OCI-LY7 (cell line): Measurements from ENCODE around the gene FGF3. TPM values are rescaled to one million over a fixed set of nuclear protein-coding genes. Genes with fewer than 3 reads are reported as not detected.

ENCODE experiments used
- BruUV-seq: library from RNA; stranded (reverse); fragments of 400-500 nt; replicated peaks from 2 replicates; lab custom pipeline; 2021; lab: Mats Ljungman, UMichigan
- CTCF ChIA-PET: fragments of 300-600 bp; sonication (Branson Sonifier 250); formaldehyde crosslinking; loops from one replicate; lab custom pipeline; 2022; ENCODE audit warnings: antibody characterized with exemption; ENCODE audit not compliant: unreplicated experiment; lab: Charles Lee
- POLR2A ChIA-PET: fragments of 300-600 bp; sonication (Branson Sonifier 250); formaldehyde crosslinking; loops from one replicate; lab custom pipeline; 2022; ENCODE audit warnings: antibody characterized with exemption; lab: Charles Lee
- DNase-seq: peaks from one replicate; pipeline ENCODE4 v3.0.0-alpha.2; 2015; ENCODE audit warnings: low spot score
- H2AFZ ChIP-seq: fragments of 200-600 bp; sonication (generic), shearing (Covaris generic); 2 replicates; pipeline ENCODE4 v1.6.1; 2014; ENCODE audit warnings: mild to moderate bottlenecking, antibody characterized with exemption, low read length, moderate library complexity
- H3K27ac ChIP-seq: fragments of 200-600 bp; sonication (generic); 2 replicates; pipeline ENCODE4 v1.5.1; 2014; ENCODE audit warnings: mixed run types, low read depth, mild to moderate bottlenecking, moderate library complexity, low read length, inconsistent platforms; ENCODE audit not compliant: poor library complexity, severe bottlenecking
- H3K36me3 ChIP-seq: fragments of 200-600 bp; sonication (generic); 2 replicates; pipeline ENCODE4 v1.6.1; 2014; ENCODE audit warnings: mild to moderate bottlenecking, antibody characterized with exemption, low read length, moderate library complexity, mixed read lengths; ENCODE audit not compliant: insufficient read depth
- H3K4me1 ChIP-seq: fragments of 200-600 bp; sonication (generic); 2 replicates; pipeline ENCODE4 v1.5.1; 2014; ENCODE audit warnings: mild to moderate bottlenecking, low read length; ENCODE audit not compliant: insufficient read depth, poor library complexity, severe bottlenecking
- H3K4me2 ChIP-seq: fragments of 200-600 bp; sonication (generic); 2 replicates; pipeline ENCODE4 v1.6.1; 2014; ENCODE audit warnings: mild to moderate bottlenecking, low read length
- H3K4me3 ChIP-seq: fragments of 200-600 bp; sonication (generic); 2 replicates; pipeline ENCODE4 v1.5.1; 2014; ENCODE audit warnings: mild to moderate bottlenecking, low read depth, low read length; ENCODE audit not compliant: poor library complexity, severe bottlenecking
- H3K79me2 ChIP-seq: fragments of 200-600 bp; sonication (generic); 2 replicates; pipeline ENCODE4 v1.6.1; 2016; ENCODE audit warnings: low read depth, mild to moderate bottlenecking, low read length, moderate library complexity, mixed read lengths; ENCODE audit not compliant: insufficient read depth
- H3K9me2 ChIP-seq: fragments of 200-600 bp; sonication (generic); 2 replicates; pipeline ENCODE4 v1.6.1; 2016; ENCODE audit warnings: mild to moderate bottlenecking, low read length, mixed read lengths; ENCODE audit not compliant: insufficient read depth
- H3K9me3 ChIP-seq: fragments of 200-600 bp; sonication (generic); 2 replicates; pipeline ENCODE4 v1.6.1; 2014; ENCODE audit warnings: mild to moderate bottlenecking, mixed run types, low read length, mixed read lengths
- H4K20me1 ChIP-seq: fragments of 200-600 bp; sonication (generic); 2 replicates; pipeline ENCODE4 v1.6.1; 2014; ENCODE audit warnings: mild to moderate bottlenecking, antibody characterized with exemption, low read length, moderate library complexity, mixed read lengths; ENCODE audit not compliant: insufficient read depth
- EZH2phosphoT487 ChIP-seq: fragments of 200-600 bp; sonication (generic); IDR thresholded peaks from 2 replicates; pipeline ENCODE4 v1.6.1; 2018; ENCODE audit warnings: low read depth, borderline replicate concordance, mild to moderate bottlenecking, mixed run types, antibody characterized with exemption, low read length, moderate library complexity, mixed read lengths
- intact Hi-C: fragments of 100-400 bp; cut with micrococcal nuclease; formaldehyde crosslinking; loops from one replicate; pipeline ENCODE4 v1.10.0; 2022; ENCODE audit not compliant: unreplicated experiment
- total RNA-seq, 2 experiments: library from RNA; depleted of rRNA in 1 of 2; stranded (reverse); fragments of >200 nt in 1 of 2; shearing (Covaris generic) in 1 of 2; gene quantifications; 2 replicates each; pipeline ENCODE4 v1.2.3, GENCODE V29; 2014 to 2022
- TF ChIP-seq, protein P1 (sequence below): fragments of 200-600 bp; sonication (generic); conservative IDR thresholded peaks from 2 replicates; pipeline ENCODE4 v1.5.1; 2014; ENCODE audit warnings: mild to moderate bottlenecking, antibody characterized with exemption, low read length, moderate library complexity, mixed read lengths

The FGF3 gene
- total RNA-seq, 2 experiments from 2014 or later = not detected

DNA sequence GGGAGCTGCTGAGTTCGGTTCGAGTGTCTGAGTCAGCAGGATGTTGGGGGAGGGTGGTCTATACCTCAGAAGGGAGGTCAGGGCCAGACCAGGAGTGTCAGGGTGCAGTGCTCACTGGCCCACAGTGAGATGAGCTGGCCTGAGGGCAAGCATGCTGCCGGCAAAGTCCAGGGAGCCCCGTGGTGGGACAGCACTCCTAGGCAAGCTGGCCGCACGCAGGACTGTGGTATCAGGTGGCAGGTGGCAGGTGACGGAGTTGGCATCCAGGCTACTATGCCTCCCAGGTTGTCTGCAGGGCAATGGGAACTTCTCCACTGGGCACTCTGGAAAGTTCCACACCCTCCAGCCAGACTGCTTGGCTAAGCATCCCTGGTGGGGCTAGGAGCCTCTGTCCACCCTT lies 4.8 kb downstream of the FGF3 start:
- Histone ChIP-seq H3K79me2 (no peaks in the 10 kb centered on the region), H3K27ac (no peak overlapping the region), H4K20me1 (no peaks in the 10 kb centered on the region), H3K9me3 (no peaks in the 10 kb centered on the region), H3K36me3 (no peaks in the 10 kb centered on the region), H3K4me1 (no peaks in the 10 kb centered on the region), H3K4me2 (no peak overlapping the region), H2AFZ (no peak overlapping the region), H3K9me2 (no peaks in the 10 kb centered on the region), H3K4me3 (no peak overlapping the region)
- BruUV-seq = no TSS peak
- TF ChIP-seq EZH2phosphoT487 = no peak
- no peak for DNase-seq
- intact Hi-C loops = no loop called here
- ChIA-PET CTCF (no interaction called here), POLR2A (no interaction called here)

DNA sequence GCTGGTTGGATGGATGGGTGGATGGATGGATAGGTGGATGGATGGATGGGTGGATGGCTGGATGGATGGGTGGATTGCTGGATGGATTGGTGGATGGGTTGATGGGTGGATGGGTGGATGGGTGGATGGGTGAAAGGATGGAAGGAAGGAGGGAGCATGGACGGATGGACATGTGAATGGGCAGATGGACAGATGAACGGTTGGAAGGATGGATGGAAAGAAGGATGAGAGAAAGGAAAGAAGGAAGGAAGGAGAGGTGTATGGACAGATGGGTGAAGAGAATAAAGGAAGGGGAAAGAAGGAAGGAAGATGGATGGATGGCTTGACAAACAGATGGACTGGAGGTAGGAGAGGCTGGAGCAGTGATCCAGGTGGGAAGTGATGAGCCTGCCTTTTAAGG lies 5.4 kb downstream of the FGF3 start:
- no TSS peak for BruUV-seq
- Histone ChIP-seq H3K4me3 (no peak overlapping the region), H3K9me3 (no peaks in the 10 kb centered on the region), H3K9me2 (no peaks in the 10 kb centered on the region), H3K36me3 (no peaks in the 10 kb centered on the region), H4K20me1 (no peaks in the 10 kb centered on the region), H3K79me2 (no peaks in the 10 kb centered on the region), H3K4me1 (no peaks in the 10 kb centered on the region), H3K27ac (no peak overlapping the region), H2AFZ (no peak overlapping the region), H3K4me2 (no peak overlapping the region)
- DNase-seq = no peak
- TF ChIP-seq, protein P1, sequence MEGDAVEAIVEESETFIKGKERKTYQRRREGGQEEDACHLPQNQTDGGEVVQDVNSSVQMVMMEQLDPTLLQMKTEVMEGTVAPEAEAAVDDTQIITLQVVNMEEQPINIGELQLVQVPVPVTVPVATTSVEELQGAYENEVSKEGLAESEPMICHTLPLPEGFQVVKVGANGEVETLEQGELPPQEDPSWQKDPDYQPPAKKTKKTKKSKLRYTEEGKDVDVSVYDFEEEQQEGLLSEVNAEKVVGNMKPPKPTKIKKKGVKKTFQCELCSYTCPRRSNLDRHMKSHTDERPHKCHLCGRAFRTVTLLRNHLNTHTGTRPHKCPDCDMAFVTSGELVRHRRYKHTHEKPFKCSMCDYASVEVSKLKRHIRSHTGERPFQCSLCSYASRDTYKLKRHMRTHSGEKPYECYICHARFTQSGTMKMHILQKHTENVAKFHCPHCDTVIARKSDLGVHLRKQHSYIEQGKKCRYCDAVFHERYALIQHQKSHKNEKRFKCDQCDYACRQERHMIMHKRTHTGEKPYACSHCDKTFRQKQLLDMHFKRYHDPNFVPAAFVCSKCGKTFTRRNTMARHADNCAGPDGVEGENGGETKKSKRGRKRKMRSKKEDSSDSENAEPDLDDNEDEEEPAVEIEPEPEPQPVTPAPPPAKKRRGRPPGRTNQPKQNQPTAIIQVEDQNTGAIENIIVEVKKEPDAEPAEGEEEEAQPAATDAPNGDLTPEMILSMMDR = no peak
- TF ChIP-seq EZH2phosphoT487 = no peak
- POLR2A ChIA-PET = no interaction called here
- CTCF ChIA-PET = no interaction called here
- intact Hi-C loops = no loop called here

DNA sequence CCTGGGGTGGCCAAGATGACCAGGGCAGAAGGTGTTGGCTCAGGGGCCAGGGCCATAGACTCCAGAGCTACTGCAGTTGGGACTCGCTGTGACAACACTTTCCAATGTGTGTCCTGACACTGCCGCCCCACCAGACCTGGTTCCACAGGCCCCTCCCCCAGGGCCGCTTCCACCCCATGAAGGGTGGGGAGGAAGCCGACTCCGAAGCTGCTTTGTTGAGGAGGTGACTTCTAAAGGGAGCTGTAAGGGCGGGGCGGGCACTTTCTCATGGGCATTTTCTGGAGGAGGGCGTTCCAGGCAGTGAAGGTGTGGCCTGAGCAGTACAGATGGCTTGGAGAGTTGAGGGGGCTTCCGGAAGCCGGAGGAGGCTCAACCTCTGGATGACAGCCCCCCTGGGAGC lies 6.3 kb downstream of the FGF3 start:
- no peaks in the 10 kb centered on the region for H3K36me3 ChIP-seq
- DNase-seq = no peak
- BruUV-seq = no TSS peak
- no peak overlapping the region for H3K4me2 ChIP-seq
- no peak overlapping the region for H2AFZ ChIP-seq
- intact Hi-C loops = no loop called here
- ChIA-PET CTCF (no interaction called here), POLR2A (interaction anchor here (0.7 kb wide), 2 partner anchors 372 to 1100 kb away, joined by 3 to 4 read pairs; no protein-coding TSS in a partner anchor)
- H3K4me1 ChIP-seq = no peaks in the 10 kb centered on the region
- H3K79me2 ChIP-seq = no peaks in the 10 kb centered on the region
- H3K27ac ChIP-seq = no peak overlapping the region
- H4K20me1 ChIP-seq = no peaks in the 10 kb centered on the region
- no peak overlapping the region for H3K4me3 ChIP-seq
- H3K9me2 ChIP-seq = no peaks in the 10 kb centered on the region
- H3K9me3 ChIP-seq = no peaks in the 10 kb centered on the region
- TF ChIP-seq, protein P1 = no peak
- no peak for TF ChIP-seq EZH2phosphoT487
